HG02623 (cell line): Measurements from ENCODE around the gene ARHGEF10L.

Experiments
- ATAC-seq: cut with Tn5 transposase; IDR thresholded peaks from one replicate; pipeline ENCODE4 v1.9.1; 2021; ENCODE audit warnings: moderate library complexity; ENCODE audit not compliant: unreplicated experiment

The ARHGEF10L gene

GRCh38 chr1:17700945-17701810 lies 161.7 kb downstream of the ARHGEF10L start:
- ATAC-seq, result no peak

- no peak for ATAC-seq
Observed at GRCh38 chr1:17704176-17704575, 164.7 kb downstream of the ARHGEF10L start.

- no peak for ATAC-seq
Observed at GRCh38 chr1:17706445-17706844, 166.9 kb downstream of the ARHGEF10L start.

GRCh38 chr1:17709981-17710380 lies 170.5 kb downstream of the ARHGEF10L start:
- no peak for ATAC-seq

- ATAC-seq, result no peak
Observed at GRCh38 chr1:17710889-17711576, 171.5 kb downstream of the ARHGEF10L start.

- no peak for ATAC-seq
Observed at GRCh38 chr1:17711577-17711910, 172.0 kb downstream of the ARHGEF10L start.

GRCh38 chr1:17711941-17712340 lies 172.4 kb downstream of the ARHGEF10L start:
- ATAC-seq, result no peak

GRCh38 chr1:17713993-17714392 lies 174.5 kb downstream of the ARHGEF10L start:
- ATAC-seq, result no peak

- no peak for ATAC-seq
Observed at GRCh38 chr1:17717594-17718535, 178.4 kb downstream of the ARHGEF10L start.

- ATAC-seq, result no peak
Observed at GRCh38 chr1:17719874-17720273, 180.4 kb downstream of the ARHGEF10L start.

- ATAC-seq, result no peak
Observed at GRCh38 chr1:17721444-17721843, 181.9 kb downstream of the ARHGEF10L start.

- ATAC-seq, result no peak
Observed at GRCh38 chr1:17723684-17724083, 184.2 kb downstream of the ARHGEF10L start.

- no peak for ATAC-seq
Observed at GRCh38 chr1:17724150-17724549, 184.7 kb downstream of the ARHGEF10L start.

GRCh38 chr1:17725084-17725719 lies 185.7 kb downstream of the ARHGEF10L start:
- no peak for ATAC-seq

GRCh38 chr1:17725811-17726582 lies 186.5 kb downstream of the ARHGEF10L start:
- ATAC-seq, result no peak

- no peak for ATAC-seq
Observed at GRCh38 chr1:17728123-17728712, 188.7 kb downstream of the ARHGEF10L start.

- no peak for ATAC-seq
Observed at GRCh38 chr1:17729248-17729647, 189.8 kb downstream of the ARHGEF10L start.

- ATAC-seq, result no peak
Observed at GRCh38 chr1:17729909-17730308, 190.4 kb downstream of the ARHGEF10L start.

- no peak for ATAC-seq
Observed at GRCh38 chr1:17731460-17731859, 192.0 kb downstream of the ARHGEF10L start.

- no peak for ATAC-seq
Observed at GRCh38 chr1:17732475-17732874, 193.0 kb downstream of the ARHGEF10L start.
